H9 (cell line): Measurements from ENCODE around the gene ZNF618. TPM values are rescaled to one million over a fixed set of nuclear protein-coding genes. Genes with fewer than 3 reads are reported as not detected.

ENCODE experiments used
- DNase-seq: peaks from one replicate; pipeline ENCODE4 v3.0.0-alpha.2; 2017
- H2AFZ ChIP-seq: one replicate; pipeline ENCODE4 v1.6.1; 2013; ENCODE audit warnings: mild to moderate bottlenecking, low read length, control low read depth, moderate library complexity
- H2AK5ac ChIP-seq: 2 replicates; pipeline ENCODE4 v1.6.1; 2013; ENCODE audit warnings: low read length, control low read depth, mixed read lengths; ENCODE audit not compliant: insufficient read length
- H2BK120ac ChIP-seq: one replicate; pipeline ENCODE4 v1.6.1; 2013; ENCODE audit warnings: low read depth, mild to moderate bottlenecking, low read length, control low read depth, inconsistent platforms; ENCODE audit not compliant: poor library complexity, severe bottlenecking
- H2BK12ac ChIP-seq: 2 replicates; pipeline ENCODE4 v1.6.1; 2013; ENCODE audit warnings: low read length, control low read depth, mixed read lengths, low read depth; ENCODE audit not compliant: insufficient read length
- H2BK15ac ChIP-seq: 2 replicates; pipeline ENCODE4 v1.6.1; 2013; ENCODE audit warnings: low read depth, low read length, control low read depth
- H2BK20ac ChIP-seq: one replicate; pipeline ENCODE4 v1.6.1; 2013; ENCODE audit warnings: low read depth, mild to moderate bottlenecking, low read length, control low read depth, inconsistent platforms; ENCODE audit not compliant: poor library complexity, severe bottlenecking
- H2BK5ac ChIP-seq: 2 replicates; pipeline ENCODE4 v1.6.1; 2013; ENCODE audit warnings: low read length, control low read depth, mixed read lengths; ENCODE audit not compliant: insufficient read length
- H3K14ac ChIP-seq: 2 replicates; pipeline ENCODE4 v1.6.1; 2013; ENCODE audit warnings: low read length, control low read depth; ENCODE audit not compliant: insufficient read depth
- H3K18ac ChIP-seq: 2 replicates; pipeline ENCODE4 v1.6.1; 2013; ENCODE audit warnings: low read depth, mild to moderate bottlenecking, mixed read lengths, low read length, control low read depth; ENCODE audit not compliant: insufficient read length
- H3K23ac ChIP-seq: 2 replicates; pipeline ENCODE4 v1.6.1; 2013; ENCODE audit warnings: low read length, control low read depth, mixed read lengths, low read depth; ENCODE audit not compliant: insufficient read length
- H3K23me2 ChIP-seq: 2 replicates; pipeline ENCODE4 v1.6.1; 2013; ENCODE audit warnings: low read depth, mild to moderate bottlenecking, mixed read lengths, low read length, control low read depth; ENCODE audit not compliant: insufficient read length, poor library complexity, severe bottlenecking
- H3K27ac ChIP-seq: 2 replicates; pipeline ENCODE4 v1.5.1; 2013; ENCODE audit warnings: low read length, control low read depth, mixed read lengths, low read depth; ENCODE audit not compliant: insufficient read length
- H3K27me3 ChIP-seq: 2 replicates; pipeline ENCODE4 v1.6.1; 2013; ENCODE audit warnings: low read length, control low read depth, inconsistent platforms; ENCODE audit not compliant: insufficient read depth
- H3K4ac ChIP-seq: 2 replicates; pipeline ENCODE4 v1.6.1; 2013; ENCODE audit warnings: low read depth, mild to moderate bottlenecking, control low read depth, inconsistent platforms, low read length, moderate library complexity
- H3K4me1 ChIP-seq: 2 replicates; pipeline ENCODE4 v1.6.1; 2013; ENCODE audit warnings: low read length, control low read depth, inconsistent platforms; ENCODE audit not compliant: insufficient read depth
- H3K4me2 ChIP-seq: 2 replicates; pipeline ENCODE4 v1.6.1; 2013; ENCODE audit warnings: low read length, control low read depth, mixed read lengths; ENCODE audit not compliant: insufficient read length, insufficient read depth
- H3K56ac ChIP-seq: 2 replicates; pipeline ENCODE4 v1.6.1; 2013; ENCODE audit warnings: low read depth, mild to moderate bottlenecking, mixed read lengths, low read length, control low read depth; ENCODE audit not compliant: insufficient read length
- H3K79me1 ChIP-seq: 2 replicates; pipeline ENCODE4 v1.6.1; 2013; ENCODE audit warnings: low read depth, mild to moderate bottlenecking, moderate library complexity, low read length, control low read depth, inconsistent platforms; ENCODE audit not compliant: insufficient read depth, poor library complexity, severe bottlenecking
- H3K79me2 ChIP-seq: 2 replicates; pipeline ENCODE4 v1.6.1; 2013; ENCODE audit warnings: low read length, control low read depth, inconsistent platforms; ENCODE audit not compliant: insufficient read depth
- H3K9ac ChIP-seq: 2 replicates; pipeline ENCODE4 v1.6.1; 2013; ENCODE audit warnings: low read length, control low read depth, mixed read lengths; ENCODE audit not compliant: insufficient read length; ENCODE audit errors: extremely low read depth
- H3K9me3 ChIP-seq: one replicate; pipeline ENCODE4 v1.6.1; 2013; ENCODE audit warnings: low read depth, low read length, inconsistent platforms; ENCODE audit not compliant: control insufficient read depth
- H3T11ph ChIP-seq: one replicate; pipeline ENCODE4 v1.6.1; 2013; ENCODE audit warnings: mild to moderate bottlenecking, low read length, control low read depth, inconsistent platforms
- H4K20me1 ChIP-seq: one replicate; pipeline ENCODE4 v1.6.1; 2013; ENCODE audit not compliant: control insufficient read depth, insufficient read length, insufficient read depth
- H4K5ac ChIP-seq: 2 replicates; pipeline ENCODE4 v1.6.1; 2013; ENCODE audit warnings: low read depth, mild to moderate bottlenecking, mixed read lengths, low read length, control low read depth; ENCODE audit not compliant: insufficient read length
- H4K8ac ChIP-seq: replicated peaks from 2 replicates; pipeline ENCODE4 v1.6.1; 2013; ENCODE audit warnings: low read length, control low read depth, mixed read lengths, low read depth; ENCODE audit not compliant: insufficient read length
- H4K91ac ChIP-seq: 2 replicates; pipeline ENCODE4 v1.6.1; 2013; ENCODE audit warnings: low read depth, mild to moderate bottlenecking, moderate library complexity, mixed read lengths, low read length, control low read depth; ENCODE audit not compliant: insufficient read length
- H3K27ac Mint-ChIP-seq, 3 experiments: 2 replicates in 2 of 3; 3 replicates in 1 of 3; pipeline ENCODE4 v1.8.0; 2020 to 2021; ENCODE audit warnings: mixed read lengths in 3 of 3, mild to moderate bottlenecking in 1 of 3, moderate library complexity in 1 of 3
- H3K27me3 Mint-ChIP-seq: 2 replicates; pipeline ENCODE4 v1.8.0; 2021; ENCODE audit warnings: low read depth, mild to moderate bottlenecking, moderate library complexity, mixed read lengths
- H3K36me3 Mint-ChIP-seq, 3 experiments: 2 replicates in 2 of 3; 3 replicates in 1 of 3; pipeline ENCODE4 v1.8.0; 2020 to 2021; ENCODE audit warnings: low read depth in 3 of 3, mixed read lengths in 3 of 3; ENCODE audit not compliant: insufficient read depth in 1 of 3
- H3K4me1 Mint-ChIP-seq, 2 experiments: 2 replicates each; pipeline ENCODE4 v1.8.0; 2020; ENCODE audit warnings: mixed read lengths in 2 of 2
- H3K4me3 Mint-ChIP-seq, 2 experiments: 2 replicates in 1 of 2; 3 replicates in 1 of 2; pipeline ENCODE4 v1.8.0; 2020 to 2021; ENCODE audit warnings: mild to moderate bottlenecking in 2 of 2, mixed read lengths in 2 of 2, moderate library complexity in 1 of 2
- H3K9me3 Mint-ChIP-seq, 2 experiments: 2 replicates in 1 of 2; 3 replicates in 1 of 2; pipeline ENCODE4 v1.8.0; 2020; ENCODE audit warnings: mild to moderate bottlenecking in 2 of 2, mixed read lengths in 2 of 2, moderate library complexity in 1 of 2
- CTCF ChIP-seq: fragments of 200-600 bp; sonication (generic); conservative IDR thresholded peaks from 3 replicates; pipeline ENCODE4 v1.8.0; 2021; ENCODE audit warnings: antibody characterized with exemption, mild to moderate bottlenecking
- WGBS: extraction: QIAGEN DNeasy Blood & Tissue Kit; methylation state at CpG from one replicate; pipeline ENCODE4 v1.1.7; 2013; ENCODE audit warnings: missing lambda C conversion rate, low lambda C conversion rate, mixed read lengths; ENCODE audit not compliant: insufficient read length; ENCODE audit errors: extremely low coverage; 5-methylcytosine and 5-hydroxymethylcytosine counted together
- total RNA-seq: library from RNA; stranded (reverse); gene quantifications from 2 replicates; pipeline ENCODE4 v1.2.1, GENCODE V29; 2021

ZNF618 gene
- total RNA-seq, 1 experiment from 2014 or later = 13.6 TPM

GRCh38 chr9:113957821-113958341 lies 81.8 kb downstream of the ZNF618 start:
- Histone ChIP-seq H2BK20ac (no peak overlapping the region), H4K8ac (no peak overlapping the region), H3K79me2 (no peaks in the 10 kb centered on the region), H2BK120ac (no peak overlapping the region), H2BK15ac (no peak overlapping the region), H2BK12ac (no peak overlapping the region), H3K27me3 (no peaks in the 10 kb centered on the region), H4K5ac (no peak overlapping the region), H3K4ac (no peak overlapping the region), H3K79me1 (no peaks in the 10 kb centered on the region), H3K23me2 (no peaks in the 10 kb centered on the region), H3T11ph (no peak overlapping the region), H2AFZ (no peak overlapping the region), H3K4me1 (no peaks in the 10 kb centered on the region; the same call in 1 of the 2 replicates), H3K27ac (no peak overlapping the region), H3K56ac (no peak overlapping the region), H3K23ac (no peak overlapping the region), H2AK5ac (no peak overlapping the region), H3K18ac (no peak overlapping the region), H3K14ac (no peak overlapping the region; the same call in 1 of the 2 replicates), H2BK5ac (no peak overlapping the region), H3K9me3 (no peaks in the 10 kb centered on the region), H3K9ac (no peak overlapping the region), H4K91ac (no peak overlapping the region), H4K20me1 (no peaks in the 10 kb centered on the region), H3K4me2 (no peak overlapping the region)
- Mint-ChIP-seq H3K9me3 (no peaks in the 10 kb centered on the region), H3K36me3 (peaks cover 0 to 3% (median 0%) of the 10 kb centered on the region in 3 experiments; a peak in 2 of 7 replicates), H3K4me1 (peaks cover 12 to 22% of the 10 kb centered on the region in 2 experiments), H3K4me3 (no peak overlapping the region), H3K27ac (peak overlapping the region in 1 of 3 experiments; percentile 13; a peak in 2 of 7 replicates), H3K27me3 (no peaks in the 10 kb centered on the region)
- no peak for TF ChIP-seq CTCF
- WGBS = no CpG with 5 or more reads among the region's 4 CpGs
- DNase-seq = no peak
